Testis (tissue), 3 donors: ENCODE results near the gene MAGEA10. TPM values are rescaled to one million over a fixed set of nuclear protein-coding genes. Genes with fewer than 3 reads are reported as not detected.

ENCODE experiments used
- DNase-seq: peaks from one replicate; pipeline ENCODE4 v3.0.0-alpha.2; 2019
- H3K27ac ChIP-seq, 2 donors: fragments of 200-600 bp; sonication (generic); one replicate each; pipeline ENCODE4 v1.5.1; 2019
- H3K27me3 ChIP-seq: fragments of 200-600 bp; sonication (generic); one replicate; pipeline ENCODE4 v1.5.1; 2019
- H3K36me3 ChIP-seq: fragments of 200-600 bp; sonication (generic); one replicate; pipeline ENCODE4 v1.5.1; 2017; ENCODE audit warnings: low read depth; ENCODE audit errors: missing control alignments
- H3K4me1 ChIP-seq: fragments of 200-600 bp; sonication (generic); one replicate; pipeline ENCODE4 v1.5.1; 2019
- H3K4me3 ChIP-seq, 2 donors: fragments of 200-600 bp; sonication (generic); one replicate each; pipeline ENCODE4 v1.5.1; 2017 to 2019
- H3K9me3 ChIP-seq: fragments of 200-600 bp; sonication (generic); one replicate; pipeline ENCODE4 v1.5.1; 2017
- POLR2A ChIP-seq: fragments of 450-650 bp; IDR thresholded peaks from one replicate; pipeline ENCODE4 v1.6.1; 2017; ENCODE audit warnings: antibody characterized with exemption, mild to moderate bottlenecking, moderate library complexity
- WGBS, 2 donors: methylation state at CpG; one replicate each; pipeline ENCODE4 v1.1.5; 2018; 5-methylcytosine and 5-hydroxymethylcytosine counted together
- intact Hi-C: fragments of 100-400 bp; cut with DNase I; formaldehyde crosslinking; loops from one replicate; pipeline ENCODE4 v1.15.1; 2023; ENCODE audit warnings: low total_unique reads
- polyA plus RNA-seq: library from polyadenylated mRNA; stranded (reverse); fragments of 350-450 nt; fragmentation: Illumina TruSeq; extraction: RNeasy Lipid Tissue Mini Kit (QIAGEN cat#74804); gene quantifications from one replicate; pipeline ENCODE4 v1.2.3, GENCODE V29; 2014; ENCODE audit warnings: low read depth, low replicate concordance; ENCODE audit not compliant: insufficient read depth
- total RNA-seq, 2 donors: library from RNA; depleted of rRNA; stranded (reverse); fragments of >200 nt; gene quantifications; one replicate each; pipeline ENCODE4 v1.2.3, GENCODE V29; 2016
- TF ChIP-seq, protein P1 (sequence below), 3 experiments: fragments of 450-650 bp in 2 of 3; fragments of 200-600 bp in 1 of 3; sonication (generic) in 1 of 3; IDR thresholded peaks; one replicate each; pipeline ENCODE4 v1.5.1; 2016 to 2019; ENCODE audit warnings: antibody characterized with exemption in 3 of 3, mild to moderate bottlenecking in 2 of 3, moderate library complexity in 1 of 3

Gene MAGEA10
- total and polyA plus RNA-seq, 3 donors from 2014 or later, result 4.2 to 6.3 (median 6.1) TPM

DNA sequence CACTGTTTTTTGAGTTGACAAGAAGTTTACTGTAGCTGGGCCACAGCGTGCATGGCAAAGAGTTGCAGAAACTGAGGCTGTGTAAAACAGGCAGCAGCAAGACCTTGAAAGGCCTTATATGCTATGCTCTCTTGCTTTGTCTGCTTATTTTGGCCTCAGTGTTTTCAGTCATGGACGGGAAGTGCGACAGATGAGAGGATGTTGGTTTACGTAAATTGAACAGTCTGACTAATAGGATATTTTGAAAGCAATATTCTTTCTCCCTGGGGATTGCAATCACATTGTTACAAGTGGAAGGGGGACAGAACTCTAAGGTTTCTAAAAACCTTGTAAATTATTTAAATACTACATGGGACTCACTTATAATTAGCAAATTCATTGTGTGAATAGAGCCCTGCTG lies 32.2 kb upstream of the MAGEA10 start:
- no peaks in the 10 kb centered on the region for H3K36me3 ChIP-seq
- intact Hi-C loops, result no loop called here
- H3K27me3 ChIP-seq, result no peaks in the 10 kb centered on the region
- DNase-seq, result no peak
- H3K4me1 ChIP-seq, result no peaks in the 10 kb centered on the region
- WGBS, 2 donors, result 77 to 87% methylated on average over 4 of the region's 4 CpGs
- H3K27ac ChIP-seq, result no peak overlapping the region
- H3K9me3 ChIP-seq, result no peaks in the 10 kb centered on the region
- TF ChIP-seq, protein P1, sequence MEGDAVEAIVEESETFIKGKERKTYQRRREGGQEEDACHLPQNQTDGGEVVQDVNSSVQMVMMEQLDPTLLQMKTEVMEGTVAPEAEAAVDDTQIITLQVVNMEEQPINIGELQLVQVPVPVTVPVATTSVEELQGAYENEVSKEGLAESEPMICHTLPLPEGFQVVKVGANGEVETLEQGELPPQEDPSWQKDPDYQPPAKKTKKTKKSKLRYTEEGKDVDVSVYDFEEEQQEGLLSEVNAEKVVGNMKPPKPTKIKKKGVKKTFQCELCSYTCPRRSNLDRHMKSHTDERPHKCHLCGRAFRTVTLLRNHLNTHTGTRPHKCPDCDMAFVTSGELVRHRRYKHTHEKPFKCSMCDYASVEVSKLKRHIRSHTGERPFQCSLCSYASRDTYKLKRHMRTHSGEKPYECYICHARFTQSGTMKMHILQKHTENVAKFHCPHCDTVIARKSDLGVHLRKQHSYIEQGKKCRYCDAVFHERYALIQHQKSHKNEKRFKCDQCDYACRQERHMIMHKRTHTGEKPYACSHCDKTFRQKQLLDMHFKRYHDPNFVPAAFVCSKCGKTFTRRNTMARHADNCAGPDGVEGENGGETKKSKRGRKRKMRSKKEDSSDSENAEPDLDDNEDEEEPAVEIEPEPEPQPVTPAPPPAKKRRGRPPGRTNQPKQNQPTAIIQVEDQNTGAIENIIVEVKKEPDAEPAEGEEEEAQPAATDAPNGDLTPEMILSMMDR (IDR thresholded peaks at IDR 0.05), result no peak
- TF ChIP-seq POLR2A, result no peak
- H3K4me3 ChIP-seq, result no peak overlapping the region

DNA sequence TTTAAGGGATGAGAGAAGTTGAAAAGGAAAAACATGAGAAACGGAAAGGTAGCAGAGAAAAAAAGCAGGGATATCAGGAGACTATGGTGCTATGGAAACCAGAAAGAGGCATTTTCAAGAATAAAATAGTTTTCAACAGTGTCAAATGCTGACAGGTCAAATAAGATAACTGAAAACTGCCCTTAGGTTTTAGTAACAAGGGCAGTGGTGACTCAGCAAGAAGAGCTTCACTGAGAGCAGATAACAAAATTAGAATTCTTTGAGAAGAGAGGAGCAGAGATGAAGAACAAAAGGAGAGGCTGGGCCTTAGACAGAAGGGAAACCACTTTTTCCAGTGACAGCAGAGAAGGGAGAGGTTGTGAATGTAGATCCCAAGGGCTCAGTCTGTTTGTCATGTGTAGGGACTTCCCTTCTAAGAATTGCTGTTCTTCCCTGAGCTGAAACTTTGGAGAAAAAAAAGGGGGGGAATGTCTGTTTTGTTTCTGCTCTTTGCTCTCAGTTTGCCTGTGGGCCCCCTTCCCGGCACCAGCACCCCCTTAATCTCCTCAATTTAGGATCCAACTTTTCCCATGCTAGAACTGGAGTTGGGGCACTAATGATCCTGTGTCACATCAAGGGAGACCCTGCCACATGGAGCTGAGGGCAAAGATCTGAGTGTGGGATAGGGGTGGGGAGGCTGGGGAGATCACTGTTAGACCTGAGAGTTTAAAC lies 26.8 kb upstream of the MAGEA10 start:
- Histone ChIP-seq H3K27me3 (no peaks in the 10 kb centered on the region), H3K27ac (no peak overlapping the region), H3K36me3 (no peaks in the 10 kb centered on the region), H3K9me3 (no peaks in the 10 kb centered on the region), H3K4me3 (no peak overlapping the region), H3K4me1 (no peaks in the 10 kb centered on the region)
- 82 to 96% methylated on average over 2 of the region's 2 CpGs for WGBS, 2 donors
- TF ChIP-seq POLR2A, result no peak
- TF ChIP-seq, protein P1 (IDR thresholded peaks at IDR 0.05), result no peak
- intact Hi-C loops, result no loop called here
- no peak for DNase-seq

DNA sequence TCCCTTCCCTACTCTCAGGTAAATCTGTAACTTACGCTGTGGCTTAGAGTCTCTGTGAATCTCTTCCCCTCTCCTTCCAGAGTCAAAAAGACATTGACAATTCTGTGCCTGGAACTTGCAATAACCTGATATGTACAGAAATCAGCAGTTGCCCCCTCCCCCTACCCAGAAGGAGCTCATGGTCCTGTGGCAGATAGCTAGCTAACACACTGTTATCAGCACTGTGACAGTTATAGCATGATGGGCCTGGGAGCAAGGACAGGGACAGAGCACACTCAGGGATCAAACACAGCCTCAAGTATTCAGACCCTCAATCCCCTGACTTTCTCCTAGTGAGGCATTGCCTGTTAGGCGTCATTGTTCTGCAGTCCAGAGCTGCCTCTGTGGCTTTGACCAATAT lies 18.7 kb upstream of the MAGEA10 start:
- DNase-seq, result no peak
- intact Hi-C loops, result no loop called here
- Histone ChIP-seq H3K4me3 (no peak overlapping the region), H3K4me1 (no peaks in the 10 kb centered on the region), H3K9me3 (no peaks in the 10 kb centered on the region), H3K27me3 (no peaks in the 10 kb centered on the region), H3K36me3 (no peaks in the 10 kb centered on the region), H3K27ac (no peak overlapping the region)
- WGBS, 2 donors, result 77 to 90% methylated on average over 2 of the region's 2 CpGs
- no peak for TF ChIP-seq POLR2A
- TF ChIP-seq, protein P1 (IDR thresholded peaks at IDR 0.05), result no peak

DNA sequence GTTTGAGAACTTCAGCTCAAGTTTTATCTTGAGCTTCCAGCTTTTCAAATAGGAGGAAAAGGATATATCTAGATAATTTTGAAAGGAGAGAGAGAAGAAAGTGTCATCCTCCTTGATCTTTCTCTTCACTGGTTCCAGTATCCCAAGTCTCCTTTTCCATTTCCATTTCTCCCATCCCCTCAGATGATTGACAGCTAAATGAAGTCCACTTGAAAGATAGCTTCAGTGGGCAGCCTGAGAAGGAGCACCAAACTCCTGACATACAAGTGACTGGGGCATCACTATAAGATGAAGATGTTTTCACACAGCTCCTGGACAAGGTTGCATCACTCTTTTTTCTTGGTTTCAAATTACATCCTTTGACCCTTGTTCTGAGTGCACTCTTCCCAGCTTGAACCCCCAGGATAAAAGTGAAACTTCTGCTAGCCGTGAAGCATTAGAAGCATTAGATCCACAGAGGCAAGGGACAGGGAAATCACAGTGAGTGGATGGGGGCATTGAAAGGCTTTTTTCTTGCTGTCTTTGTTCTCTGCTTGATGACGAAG lies 17.5 kb upstream of the MAGEA10 start:
- no peak overlapping the region for H3K27ac ChIP-seq
- H3K4me1 ChIP-seq, result no peaks in the 10 kb centered on the region
- DNase-seq, result no peak
- intact Hi-C loops, result no loop called here
- no peaks in the 10 kb centered on the region for H3K27me3 ChIP-seq
- H3K9me3 ChIP-seq, result no peaks in the 10 kb centered on the region
- WGBS, 2 donors, result 67 to 85% methylated on average over 2 of the region's 2 CpGs
- no peak for TF ChIP-seq POLR2A
- TF ChIP-seq, protein P1 (IDR thresholded peaks at IDR 0.05), result no peak
- no peak overlapping the region for H3K4me3 ChIP-seq
- H3K36me3 ChIP-seq, result no peaks in the 10 kb centered on the region

DNA sequence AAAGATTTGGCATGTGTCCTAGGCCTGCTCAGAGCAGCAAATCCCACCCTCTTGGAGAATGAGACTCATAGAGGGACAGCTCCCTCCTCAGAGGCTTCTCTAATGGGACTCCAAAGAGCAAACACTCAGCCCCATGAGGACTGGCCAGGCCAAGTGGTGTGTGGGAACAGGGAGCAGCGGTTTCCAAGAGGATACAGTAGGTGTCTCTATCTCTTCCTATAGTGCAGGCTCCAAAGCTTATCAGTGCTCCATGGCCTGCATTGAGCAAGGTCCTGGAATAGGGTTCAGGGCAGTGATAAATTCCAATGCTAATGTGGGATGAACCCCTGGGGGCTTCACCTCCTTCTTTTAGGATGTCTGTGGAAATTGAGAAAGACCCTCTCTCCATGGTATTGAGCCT lies 15.7 kb upstream of the MAGEA10 start:
- 73% methylated on average over 1 of the region's 1 CpG; no CpG with 5 or more reads in 1 of the 2 donors for WGBS, 2 donors
- intact Hi-C loops, result no loop called here
- Histone ChIP-seq H3K4me3 (no peak overlapping the region), H3K36me3 (no peaks in the 10 kb centered on the region), H3K27me3 (no peaks in the 10 kb centered on the region), H3K9me3 (no peaks in the 10 kb centered on the region), H3K4me1 (no peaks in the 10 kb centered on the region), H3K27ac (no peak overlapping the region)
- DNase-seq, result no peak
- TF ChIP-seq POLR2A, result no peak
- TF ChIP-seq, protein P1 (IDR thresholded peaks at IDR 0.05), result no peak
